ENCODE results near the gene NELL1. TPM values are rescaled to one million over a fixed set of nuclear protein-coding genes. Genes with fewer than 3 reads are reported as not detected.

NELL1 gene
- total and polyA plus RNA-seq, 2 experiments from 2014 or later = 8.9 to 20.1 TPM

DNA sequence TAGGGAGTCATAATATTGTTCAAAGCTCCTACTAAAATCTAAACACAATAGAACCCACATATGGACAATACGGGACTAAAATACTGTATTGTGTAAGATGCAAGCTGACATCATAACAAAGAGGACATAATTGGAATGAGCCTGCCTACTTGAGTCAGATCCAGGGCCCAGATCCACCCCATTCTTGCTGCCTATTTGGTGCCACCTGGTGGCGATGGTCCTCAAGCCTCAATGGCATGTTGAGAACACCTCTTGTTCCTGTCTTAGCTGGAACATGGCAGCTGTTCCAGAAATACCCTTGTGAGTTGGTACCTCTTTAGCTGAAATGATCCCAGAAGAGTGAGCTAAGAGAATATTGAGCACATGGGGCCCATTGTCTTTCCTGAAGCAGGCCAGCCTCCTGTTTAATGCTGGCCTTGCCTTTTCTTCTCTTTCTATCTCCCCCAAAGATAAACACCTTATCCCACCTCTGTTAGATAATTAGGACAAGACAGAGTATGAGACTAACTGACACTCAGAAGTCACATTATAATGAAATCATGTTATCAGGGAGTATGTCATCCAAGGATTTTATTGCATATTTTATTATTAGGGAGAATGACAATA is 842.6 kb downstream of the NELL1 start:
- no peaks in the 10 kb centered on the region for H3K36me3 ChIP-seq (replicated peaks; ENCODE audit: insufficient read depth, low read depth)
- WGBS (ENCODE audit: low lambda C conversion rate, missing lambda C conversion rate) = 29% methylated on average over 2 of the region's 2 CpGs
- no peaks in the 10 kb centered on the region for H3K27me3 ChIP-seq
- H2AFZ ChIP-seq = no peak overlapping the region
- no peaks in the 10 kb centered on the region for H3K9me3 ChIP-seq (ENCODE audit: low read depth)
- no peak overlapping the region for H3K4me3 ChIP-seq
- peak; percentile 87 for DNase-seq (ENCODE audit: low spot score)
- TF ChIP-seq, protein P1, sequence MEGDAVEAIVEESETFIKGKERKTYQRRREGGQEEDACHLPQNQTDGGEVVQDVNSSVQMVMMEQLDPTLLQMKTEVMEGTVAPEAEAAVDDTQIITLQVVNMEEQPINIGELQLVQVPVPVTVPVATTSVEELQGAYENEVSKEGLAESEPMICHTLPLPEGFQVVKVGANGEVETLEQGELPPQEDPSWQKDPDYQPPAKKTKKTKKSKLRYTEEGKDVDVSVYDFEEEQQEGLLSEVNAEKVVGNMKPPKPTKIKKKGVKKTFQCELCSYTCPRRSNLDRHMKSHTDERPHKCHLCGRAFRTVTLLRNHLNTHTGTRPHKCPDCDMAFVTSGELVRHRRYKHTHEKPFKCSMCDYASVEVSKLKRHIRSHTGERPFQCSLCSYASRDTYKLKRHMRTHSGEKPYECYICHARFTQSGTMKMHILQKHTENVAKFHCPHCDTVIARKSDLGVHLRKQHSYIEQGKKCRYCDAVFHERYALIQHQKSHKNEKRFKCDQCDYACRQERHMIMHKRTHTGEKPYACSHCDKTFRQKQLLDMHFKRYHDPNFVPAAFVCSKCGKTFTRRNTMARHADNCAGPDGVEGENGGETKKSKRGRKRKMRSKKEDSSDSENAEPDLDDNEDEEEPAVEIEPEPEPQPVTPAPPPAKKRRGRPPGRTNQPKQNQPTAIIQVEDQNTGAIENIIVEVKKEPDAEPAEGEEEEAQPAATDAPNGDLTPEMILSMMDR (IDR thresholded peaks at IDR 0.05; ENCODE audit: poor library complexity) = peak; percentile 69
- TF ChIP-seq EZH2 (IDR thresholded peaks at IDR 0.05; ENCODE audit: borderline replicate concordance) = no peak
- TF ChIP-seq EZH2phosphoT487 (IDR thresholded peaks at IDR 0.05; ENCODE audit: low read depth, severe bottlenecking, unreplicated experiment) = no peak
- H3K4me1 ChIP-seq (ENCODE audit: insufficient read depth) = no peaks in the 10 kb centered on the region
- no peaks in the 10 kb centered on the region for H3K79me2 ChIP-seq
- H3K4me2 ChIP-seq = no peak overlapping the region
- H3K9me2 ChIP-seq (replicated peaks; ENCODE audit: insufficient read depth) = no peaks in the 10 kb centered on the region
- H4K20me1 ChIP-seq (ENCODE audit: insufficient read depth, poor library complexity, severe bottlenecking) = no peaks in the 10 kb centered on the region
- H3K27ac ChIP-seq = no peak overlapping the region

DNA sequence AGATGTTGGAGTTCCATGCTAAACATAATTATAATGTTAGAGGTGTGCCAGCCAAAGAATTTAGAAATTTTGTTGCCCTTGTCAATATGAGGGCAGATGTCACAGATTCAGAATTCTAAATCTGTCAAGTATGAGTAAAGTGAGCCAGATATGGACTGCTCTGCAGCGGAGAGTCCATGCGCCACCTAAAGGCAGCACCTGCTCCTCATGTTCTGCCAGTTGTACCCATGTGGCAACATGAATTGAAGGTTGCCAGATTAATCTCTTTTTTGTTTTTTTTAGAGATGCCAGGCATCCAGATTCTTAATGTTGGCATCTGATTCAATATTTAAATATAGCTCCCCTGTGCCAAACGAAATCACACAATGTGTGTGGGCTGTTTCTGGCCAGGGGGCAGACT is 844.9 kb downstream of the NELL1 start:
- DNase-seq (ENCODE audit: low spot score) = peak; percentile 30
- WGBS (ENCODE audit: low lambda C conversion rate, missing lambda C conversion rate) = 34% methylated on average over 3 of the region's 3 CpGs
- no peaks in the 10 kb centered on the region for H3K4me1 ChIP-seq (ENCODE audit: insufficient read depth)
- no peak overlapping the region for H2AFZ ChIP-seq
- TF ChIP-seq, protein P1 (IDR thresholded peaks at IDR 0.05; ENCODE audit: poor library complexity) = peak; percentile 51
- no peak for TF ChIP-seq EZH2phosphoT487 (IDR thresholded peaks at IDR 0.05; ENCODE audit: low read depth, severe bottlenecking, unreplicated experiment)
- TF ChIP-seq EZH2 (IDR thresholded peaks at IDR 0.05; ENCODE audit: borderline replicate concordance) = no peak
- H3K9me2 ChIP-seq (replicated peaks; ENCODE audit: insufficient read depth) = no peaks in the 10 kb centered on the region
- H3K27me3 ChIP-seq = no peaks in the 10 kb centered on the region
- H3K9me3 ChIP-seq (ENCODE audit: low read depth) = no peaks in the 10 kb centered on the region
- no peak overlapping the region for H3K27ac ChIP-seq
- H3K4me3 ChIP-seq = no peak overlapping the region
- H3K4me2 ChIP-seq = no peak overlapping the region
- H4K20me1 ChIP-seq (ENCODE audit: insufficient read depth, poor library complexity, severe bottlenecking) = no peaks in the 10 kb centered on the region
- H3K36me3 ChIP-seq (replicated peaks; ENCODE audit: insufficient read depth, low read depth) = no peaks in the 10 kb centered on the region
- no peaks in the 10 kb centered on the region for H3K79me2 ChIP-seq

DNA sequence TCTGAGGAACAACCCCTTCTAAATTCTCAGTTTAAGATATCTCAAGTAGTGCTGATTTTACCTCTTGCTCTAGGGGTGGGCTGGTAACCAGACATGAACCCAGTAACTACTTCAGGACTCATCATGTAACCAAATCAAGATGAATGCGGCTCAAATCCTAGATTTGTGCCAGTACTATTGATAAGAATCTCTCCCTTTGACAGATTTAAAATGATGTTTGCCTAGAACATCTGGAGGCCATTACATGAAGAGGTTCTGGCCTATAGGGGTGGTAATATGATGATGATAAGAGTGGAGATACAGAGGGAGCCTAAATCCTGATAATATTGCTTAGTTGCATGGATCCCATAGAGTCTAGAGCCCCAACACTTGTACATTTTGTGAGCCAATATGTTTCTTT is 850.9 kb downstream of the NELL1 start:
- H3K4me1 ChIP-seq (ENCODE audit: insufficient read depth) = no peaks in the 10 kb centered on the region
- no peak overlapping the region for H3K27ac ChIP-seq
- TF ChIP-seq EZH2 (IDR thresholded peaks at IDR 0.05; ENCODE audit: borderline replicate concordance) (no peak), EZH2phosphoT487 (IDR thresholded peaks at IDR 0.05; ENCODE audit: low read depth, severe bottlenecking, unreplicated experiment) (no peak)
- TF ChIP-seq, protein P1 (IDR thresholded peaks at IDR 0.05; ENCODE audit: poor library complexity) = no peak
- H3K9me2 ChIP-seq (replicated peaks; ENCODE audit: insufficient read depth) = no peaks in the 10 kb centered on the region
- 74% methylated on average over 1 of the region's 1 CpG for WGBS (ENCODE audit: low lambda C conversion rate, missing lambda C conversion rate)
- no peak overlapping the region for H2AFZ ChIP-seq
- no peaks in the 10 kb centered on the region for H3K9me3 ChIP-seq (ENCODE audit: low read depth)
- no peaks in the 10 kb centered on the region for H3K36me3 ChIP-seq (replicated peaks; ENCODE audit: insufficient read depth, low read depth)
- no peaks in the 10 kb centered on the region for H3K27me3 ChIP-seq
- no peak for DNase-seq (ENCODE audit: low spot score)
- no peaks in the 10 kb centered on the region for H4K20me1 ChIP-seq (ENCODE audit: insufficient read depth, poor library complexity, severe bottlenecking)
- no peak overlapping the region for H3K4me3 ChIP-seq
- H3K79me2 ChIP-seq = no peaks in the 10 kb centered on the region
- H3K4me2 ChIP-seq = no peak overlapping the region

Data from hepatocyte (in vitro differentiated cells).